Choroid plexus epithelial cell (primary cell): ENCODE results near the gene ERLIN1.
"Not testable (repeated sequence)": the region's sequence is repeated elsewhere in the genome, so short reads cannot be mapped to it uniquely, and the experiment has no call there.

Experiments used
- DNase-seq: peaks from one replicate; pipeline ENCODE4 v3.0.0-alpha.2; 2010; ENCODE audit warnings: low read depth
- H3K4me3 ChIP-seq: 2 replicates; pipeline ENCODE4 v1.5.1; 2011; ENCODE audit warnings: low read depth, mild to moderate bottlenecking, control low read depth, low read length, moderate library complexity
- CTCF ChIP-seq: conservative IDR thresholded peaks from 2 replicates; pipeline ENCODE4 v1.5.1; 2011; ENCODE audit warnings: low read depth, mild to moderate bottlenecking, control low read depth, inconsistent platforms, low read length, moderate library complexity

Gene ERLIN1

GRCh38 chr10:100129424-100129823 is 56.4 kb downstream of the ERLIN1 start:
- DNase-seq: no peak
- no peak for TF ChIP-seq CTCF
- no peak overlapping the region for H3K4me3 ChIP-seq

- TF ChIP-seq CTCF: no peak
Observed at GRCh38 chr10:100128951-100129350, 56.9 kb downstream of the ERLIN1 start.

GRCh38 chr10:100125335-100125734 is 60.5 kb downstream of the ERLIN1 start:
- not testable (repeated sequence) for H3K4me3 ChIP-seq, DNase-seq

More at GRCh38 chr10:100128951-100129350, 56.9 kb downstream of the ERLIN1 start:
- no peak overlapping the region for H3K4me3 ChIP-seq
- DNase-seq: no peak

- H3K4me3 ChIP-seq: no peak overlapping the region
- TF ChIP-seq CTCF: no peak
- DNase-seq: no peak
Observed at GRCh38 chr10:100124097-100124496, 61.7 kb downstream of the ERLIN1 start.

- no peak for TF ChIP-seq CTCF
- no peak for DNase-seq
- H3K4me3 ChIP-seq: no peak overlapping the region
Observed at GRCh38 chr10:100122780-100123179, 63.0 kb downstream of the ERLIN1 start.

GRCh38 chr10:100120550-100120949 is 65.3 kb downstream of the ERLIN1 start:
- H3K4me3 ChIP-seq: no peak overlapping the region
- no peak for DNase-seq
- TF ChIP-seq CTCF: no peak

- H3K4me3 ChIP-seq: no peak overlapping the region
- DNase-seq: no peak
- no peak for TF ChIP-seq CTCF
Observed at GRCh38 chr10:100119726-100120125, 66.1 kb downstream of the ERLIN1 start.
